Spleen (tissue), 13 donors: ENCODE results near the gene ACTMAP. TPM values are rescaled to one million over a fixed set of nuclear protein-coding genes. Genes with fewer than 3 reads are reported as not detected.

ENCODE experiments used
- DNase-seq: peaks from one replicate; pipeline ENCODE4 v3.0.0-alpha.2; 2020
- H3K27ac ChIP-seq, 8 donors: fragments of 200-600 bp; sonication (generic) in 7 of 8; 1 replicate in 4 of 8; 2 replicates in 4 of 8; pipeline versions ENCODE4 v1.5.0 to v1.8.0; 2016 to 2021; ENCODE audit warnings: inconsistent platforms in 4 of 8, mild to moderate bottlenecking in 4 of 8, moderate library complexity in 1 of 8
- H3K27me3 ChIP-seq, 7 donors: fragments of 200-600 bp; sonication (generic) in 6 of 7; replicated peaks in 1 of 7; 1 replicate in 4 of 7; 2 replicates in 3 of 7; pipeline versions ENCODE4 v1.5.0 to v1.8.0; 2016 to 2021; ENCODE audit warnings: inconsistent platforms in 3 of 7, mild to moderate bottlenecking in 1 of 7
- H3K36me3 ChIP-seq, 6 donors: fragments of 200-600 bp; sonication (generic) in 5 of 6; 1 replicate in 4 of 6; 2 replicates in 2 of 6; pipeline versions ENCODE4 v1.5.0 to v1.8.0; 2016 to 2021; ENCODE audit warnings: inconsistent platforms in 2 of 6
- H3K4me1 ChIP-seq, 6 donors: fragments of 200-600 bp; sonication (generic) in 5 of 6; 1 replicate in 3 of 6; 2 replicates in 3 of 6; pipeline versions ENCODE4 v1.5.0 to v1.8.0; 2016 to 2021; ENCODE audit warnings: inconsistent platforms in 3 of 6
- H3K4me3 ChIP-seq, 8 donors: fragments of 200-600 bp; sonication (generic) in 7 of 8; 1 replicate in 4 of 8; 2 replicates in 4 of 8; pipeline versions ENCODE4 v1.5.0 to v1.8.0; 2016 to 2021; ENCODE audit warnings: inconsistent platforms in 4 of 8, mild to moderate bottlenecking in 4 of 8, moderate library complexity in 2 of 8
- H3K9me3 ChIP-seq, 8 donors: fragments of 200-600 bp; sonication (generic) in 7 of 8; 1 replicate in 4 of 8; 2 replicates in 4 of 8; pipeline versions ENCODE4 v1.5.0 to v1.8.0; 2016 to 2021; ENCODE audit warnings: inconsistent platforms in 4 of 8
- CTCF ChIP-seq, 11 experiments: fragments of 200-600 bp in 7 of 11; fragments of 450-650 bp in 4 of 11; sonication (generic) in 4 of 11; IDR thresholded peaks in 8 of 11; conservative IDR thresholded peaks in 3 of 11; 1 replicate in 7 of 11; 2 replicates in 4 of 11; pipeline versions ENCODE4 v1.4.0 to v1.8.0; 2016 to 2021; ENCODE audit warnings: antibody characterized with exemption in 11 of 11, inconsistent platforms in 4 of 11, mild to moderate bottlenecking in 1 of 11
- POLR2A ChIP-seq, 3 donors: fragments of 450-650 bp; IDR thresholded peaks; one replicate each; pipeline ENCODE4 v1.5.1; 2017; ENCODE audit warnings: antibody characterized with exemption in 3 of 3, mild to moderate bottlenecking in 1 of 3
- POLR2AphosphoS5 ChIP-seq, 3 donors: sonication (generic); formaldehyde crosslinking; IDR thresholded peaks; one replicate each; pipeline ENCODE4 v1.5.1; 2017; ENCODE audit warnings: antibody characterized with exemption in 3 of 3
- WGBS, 5 donors: extraction: QIAGEN DNeasy Blood & Tissue Kit in 3 of 5; methylation state at CpG; one replicate each; pipeline versions ENCODE4 v1.1.5 to v1.1.7; 2013 to 2018; 5-methylcytosine and 5-hydroxymethylcytosine counted together
- intact Hi-C: fragments of 100-400 bp; cut with DNase I; formaldehyde crosslinking; loops from one replicate; pipeline ENCODE4 v1.15.0; 2023; ENCODE audit warnings: low total_unique reads
- long read RNA-seq, 2 donors: transcript quantifications; one replicate each; lab custom pipeline, GENCODE V29; 2026
- polyA plus RNA-seq, 3 donors: library from polyadenylated mRNA; stranded (reverse); fragments of 200-250 nt; gene quantifications; one replicate each; pipeline ENCODE4 v1.2.1, GENCODE V29; 2013
- total RNA-seq, 7 donors: library from RNA; depleted of rRNA in 3 of 7; stranded (reverse); fragments of >200 nt in 3 of 7; fragmentation: NEBNext Ultra II Directional in 4 of 7; extraction: Animal tissue kit (Norgen Biotek cat#: 25700) in 4 of 7; gene quantifications; one replicate each; pipeline versions ENCODE4 v1.1.0 to v1.2.1, GENCODE V29; 2016 to 2021
- donor health status: healthy with polysubstance abuse.
- donor health status: DM: no; HTN: no; CAD: no; lungs with moderate emphysema.
- donor health status: DM: no; HTN: no; CAD: no.
- donor health status: Bipolar disorder and iron deficiency.
- donor health status: healthy.
- donor health status: DM: no; HTN: no; CAD: no.
- donor health status: DM: yes; HTN: yes; CAD: no.

ACTMAP gene, protein sequence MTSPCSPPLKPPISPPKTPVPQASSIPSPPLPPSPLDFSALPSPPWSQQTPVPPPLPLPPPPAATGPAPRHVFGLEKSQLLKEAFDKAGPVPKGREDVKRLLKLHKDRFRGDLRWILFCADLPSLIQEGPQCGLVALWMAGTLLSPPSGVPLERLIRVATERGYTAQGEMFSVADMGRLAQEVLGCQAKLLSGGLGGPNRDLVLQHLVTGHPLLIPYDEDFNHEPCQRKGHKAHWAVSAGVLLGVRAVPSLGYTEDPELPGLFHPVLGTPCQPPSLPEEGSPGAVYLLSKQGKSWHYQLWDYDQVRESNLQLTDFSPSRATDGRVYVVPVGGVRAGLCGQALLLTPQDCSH
- total RNA-seq (10 to 100 TPM in 3 of 7 donors, 1 to 10 TPM in 4; 6.0 to 16.2 (median 9.8) TPM), polyA plus RNA-seq (1 to 10 TPM; 5.2 to 6.8 (median 5.9) TPM)
- long read RNA-seq, donor 1, result 0 reads
- long read RNA-seq, donor 2, partial matches to known transcripts, result 0 of 1 reads
- long read RNA-seq, donor 2, other reads (novel, unspliced or antisense), result 0 of 1 reads

- Histone ChIP-seq H3K4me1 (peaks cover 32 to 77% (median 57%) of the 10 kb centered on the region in 6 donors), H3K4me3 (peak within 1 kb of the TSS; percentile 60 to 93 (median 74)), H3K27me3 (no peaks in the 10 kb centered on the region), H3K36me3 (peaks cover 0 to 14% (median 0%) of the 10 kb centered on the region in 6 donors), H3K27ac (peak within 1 kb of the TSS; percentile 93 to 97 (median 96)), H3K9me3 (no peaks in the 10 kb centered on the region)
- TF ChIP-seq CTCF (IDR thresholded peaks at IDR 0.05 in 8 of 11, conservative IDR thresholded peaks at IDR 0.05 in 3 of 11) (peak in 2 of 11 experiments; percentile 6 to 40), POLR2AphosphoS5 (IDR thresholded peaks at IDR 0.05) (peak in 2 of 3 donors; percentile 81 to 93), POLR2A (IDR thresholded peaks at IDR 0.05) (peak in 2 of 3 donors; percentile 40 to 46)
- peak; percentile 99 for DNase-seq
- WGBS, 5 donors, result 1% methylated on average over 43 of the region's 43 CpGs
- intact Hi-C loops, result loop anchor here (10.0 kb wide), 1 partner anchor 55 kb away; no protein-coding TSS in a partner anchor
These were observed at the start of gene ACTMAP for GRCh38 chr19:40750058-40750873. TSS of gene ACTMAP (minus strand) at chr19:40750477. CDS start at chr19:40749803, 674 bp downstream.

DNA sequence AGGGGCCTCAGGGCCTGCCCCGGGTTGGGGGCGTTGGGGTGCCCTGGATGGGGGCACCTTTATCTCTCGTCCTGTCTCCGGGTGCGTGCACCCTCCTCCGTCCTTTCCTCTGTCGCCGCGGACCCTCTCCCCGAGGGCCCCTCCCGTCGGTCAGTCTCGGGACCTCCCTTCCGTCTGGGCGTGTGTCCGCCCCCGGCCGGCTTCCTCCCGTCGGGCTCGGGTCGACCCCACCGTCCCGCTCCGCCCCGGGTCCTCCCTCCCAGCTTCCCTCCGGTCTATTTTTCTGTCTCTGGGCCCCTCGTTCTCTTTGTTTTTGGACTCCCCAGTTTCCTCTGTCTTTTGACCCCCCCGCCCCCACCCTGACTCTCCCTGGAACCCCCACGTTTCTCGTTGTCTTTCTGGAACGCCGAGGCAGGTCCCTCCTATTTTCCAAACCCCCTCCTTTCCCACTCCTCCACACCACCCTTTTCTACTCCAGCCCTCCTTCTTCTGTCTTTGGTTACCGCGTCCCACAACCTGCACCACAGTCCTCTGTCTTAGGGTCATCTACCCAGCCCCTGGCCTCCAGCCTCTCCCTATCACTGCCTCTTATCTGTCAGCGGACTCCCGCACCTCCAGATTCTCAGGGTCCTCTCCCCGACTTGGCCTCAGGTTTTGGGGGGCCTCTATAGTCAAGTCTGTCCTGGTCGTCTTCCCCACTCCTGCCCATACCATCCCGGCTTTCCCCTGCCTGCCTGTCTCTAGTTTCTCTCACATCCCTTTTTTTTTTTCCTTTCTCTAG lies 49.5 kb upstream of the ACTMAP start:
- intact Hi-C loops, result loop anchor here (10.0 kb wide), 1 partner anchor 45 kb away; the partner anchor contains the start of genes ACTMAP and SNRPA

More for the DNA sequence above, 49.5 kb upstream of the ACTMAP start:
- 1 to 5% (median 2%) methylated on average over 28 to 40 of the region's 40 CpGs for WGBS, 5 donors
- TF ChIP-seq CTCF (IDR thresholded peaks at IDR 0.05 in 8 of 11, conservative IDR thresholded peaks at IDR 0.05 in 3 of 11) (no peak), POLR2A (IDR thresholded peaks at IDR 0.05) (no peak), POLR2AphosphoS5 (IDR thresholded peaks at IDR 0.05) (peak; percentile 54 to 82 (median 77))
- Histone ChIP-seq H3K9me3 (no peaks in the 10 kb centered on the region), H3K4me1 (peaks cover 47 to 73% (median 59%) of the 10 kb centered on the region in 6 donors), H3K27ac (peak overlapping the region; percentile 86 to 99 (median 94)), H3K36me3 (peaks cover 0 to 61% (median 18%) of the 10 kb centered on the region in 6 donors), H3K27me3 (no peaks in the 10 kb centered on the region), H3K4me3 (peak overlapping the region; percentile 77 to 96 (median 88))
- peak; percentile 95 for DNase-seq
